ENCODE measurements around the gene NEK6. TPM values are rescaled to one million over a fixed set of nuclear protein-coding genes. Genes with fewer than 3 reads are reported as not detected.

Gene NEK6
- total and polyA plus RNA-seq, 11 donors: 1.8 to 42.4 (median 6.4) TPM

GRCh38 chr9:124327491-124327890 is 69.7 kb downstream of the NEK6 start:
- peaks cover 0 to under 1% (median 0%) of the 10 kb centered on the region in 12 donors for H3K4me1 ChIP-seq
- H3K4me3 ChIP-seq: no peak overlapping the region
- ATAC-seq (no peak), DNase-seq (peak in 1 of 5 donors; percentile 51)
- peaks cover 0 to 93% (median 24%) of the 10 kb centered on the region in 9 donors for H3K36me3 ChIP-seq
- intact Hi-C loops (cut with DNase I): loop anchor here in 2 of 10 donors (10.0 kb wide), 2 partner anchors 783 to 923 kb away; no protein-coding TSS in a partner anchor
- H3K27me3 ChIP-seq: no peaks in the 10 kb centered on the region
- WGBS, 4 donors: 76 to 86% (median 84%) methylated on average over 5 to 9 of the region's 9 CpGs
- H3K27ac ChIP-seq: no peak overlapping the region
- H3K9me3 ChIP-seq: no peaks in the 10 kb centered on the region
- TF ChIP-seq POLR2A (IDR thresholded peaks at IDR 0.05) (no peak), CTCF (IDR thresholded peaks at IDR 0.05) (no peak)

- DNase-seq: peak in 1 of 5 donors; percentile 24
These were observed 70.5 kb downstream of the NEK6 start for GRCh38 chr9:124328285-124328684.

GRCh38 chr9:124329206-124329792 is 71.5 kb downstream of the NEK6 start:
- intact Hi-C loops (cut with DNase I): loop anchor here in 2 of 10 donors (10.0 kb wide), 2 partner anchors 784 to 924 kb away; no protein-coding TSS in a partner anchor
- H3K27me3 ChIP-seq: no peaks in the 10 kb centered on the region
- H3K36me3 ChIP-seq: peaks cover 0 to 85% (median 24%) of the 10 kb centered on the region in 9 donors
- no peaks in the 10 kb centered on the region for H3K9me3 ChIP-seq
- WGBS, 4 donors: 86 to 94% (median 90%) methylated on average over 18 to 19 of the region's 19 CpGs
- ATAC-seq (no peak), DNase-seq (peak in 1 of 5 donors; percentile 40)
- no peaks in the 10 kb centered on the region for H3K4me1 ChIP-seq
- no peak overlapping the region for H3K27ac ChIP-seq
- TF ChIP-seq POLR2A (IDR thresholded peaks at IDR 0.05): no peak
- no peak overlapping the region for H3K4me3 ChIP-seq

More at GRCh38 chr9:124328285-124328684, 70.5 kb downstream of the NEK6 start:
- H3K9me3 ChIP-seq: no peaks in the 10 kb centered on the region
- WGBS, 4 donors: 94 to 97% (median 95%) methylated on average over 7 to 12 of the region's 12 CpGs
- ATAC-seq: no peak
- intact Hi-C loops (cut with DNase I): loop anchor here in 2 of 10 donors (10.0 kb wide), 2 partner anchors 783 to 923 kb away; no protein-coding TSS in a partner anchor
- H3K36me3 ChIP-seq: peaks cover 0 to 88% (median 24%) of the 10 kb centered on the region in 9 donors
- H3K4me1 ChIP-seq: no peaks in the 10 kb centered on the region
- no peaks in the 10 kb centered on the region for H3K27me3 ChIP-seq
- H3K4me3 ChIP-seq: no peak overlapping the region
- TF ChIP-seq CTCF (IDR thresholded peaks at IDR 0.05): no peak
- H3K27ac ChIP-seq: no peak overlapping the region

GRCh38 chr9:124330011-124330697 is 72.4 kb downstream of the NEK6 start:
- intact Hi-C loops (cut with DNase I): no loop called here
- DNase-seq (peak in 1 of 5 donors; percentile 21), ATAC-seq (no peak)
- no peak overlapping the region for H3K4me3 ChIP-seq
- no peaks in the 10 kb centered on the region for H3K27me3 ChIP-seq
- H3K4me1 ChIP-seq: no peaks in the 10 kb centered on the region
- TF ChIP-seq CTCF (IDR thresholded peaks at IDR 0.05) (no peak), POLR2A (IDR thresholded peaks at IDR 0.05) (no peak)
- no peak overlapping the region for H3K27ac ChIP-seq
- peaks cover 0 to 88% (median 24%) of the 10 kb centered on the region in 9 donors for H3K36me3 ChIP-seq
- H3K9me3 ChIP-seq: no peaks in the 10 kb centered on the region
- 89 to 94% (median 92%) methylated on average over 29 of the region's 29 CpGs for WGBS, 4 donors
